ENCODE measurements around the gene LEFTY1. TPM values are rescaled to one million over a fixed set of nuclear protein-coding genes. Genes with fewer than 3 reads are reported as not detected.

LEFTY1 gene
- total and polyA plus RNA-seq, 2 of the 13 experiments (the other 11 are each of a cell fraction or from before 2014, with no cell fraction given): 0.29 to 0.79 TPM

DNA sequence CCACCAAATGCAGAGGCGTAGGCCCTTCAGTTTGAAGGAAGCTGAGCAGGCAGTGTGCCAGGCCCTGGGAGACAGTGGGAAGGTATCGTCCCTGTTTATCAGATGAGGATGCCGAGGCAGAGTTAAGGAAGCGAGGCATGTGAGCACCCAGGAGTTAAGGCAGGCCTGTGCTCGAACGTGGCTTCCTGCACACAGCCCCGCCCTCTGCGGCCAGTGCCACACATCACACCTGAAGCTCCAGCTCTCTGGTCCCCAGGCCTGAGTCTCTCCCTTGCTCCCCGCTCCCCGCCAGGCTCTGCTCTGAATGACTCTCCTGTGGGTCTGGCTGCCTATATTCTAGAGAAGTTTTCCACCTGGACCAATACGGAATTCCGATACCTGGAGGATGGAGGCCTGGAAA lies 46.9 kb downstream of the LEFTY1 start (continued):
- TF ChIP-seq, protein P1, sequence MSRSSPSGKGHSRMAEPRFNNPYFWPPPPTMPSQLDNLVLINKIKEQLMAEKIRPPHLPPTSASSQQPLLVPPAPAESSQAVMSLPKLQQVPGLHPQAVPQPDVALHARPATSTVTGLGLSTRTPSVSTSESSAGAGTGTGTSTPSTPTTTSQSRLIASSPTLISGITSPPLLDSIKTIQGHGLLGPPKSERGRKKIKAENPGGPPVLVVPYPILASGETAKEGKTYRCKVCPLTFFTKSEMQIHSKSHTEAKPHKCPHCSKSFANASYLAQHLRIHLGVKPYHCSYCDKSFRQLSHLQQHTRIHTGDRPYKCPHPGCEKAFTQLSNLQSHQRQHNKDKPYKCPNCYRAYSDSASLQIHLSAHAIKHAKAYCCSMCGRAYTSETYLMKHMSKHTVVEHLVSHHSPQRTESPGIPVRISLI (CRISPR knock-in tag; IDR thresholded peaks at IDR 0.05; ENCODE audit: borderline replicate concordance): no peak
- TF ChIP-seq AGO2 (optimal IDR thresholded peaks at IDR 0.05; ENCODE audit: low read depth, low read length): peak; percentile 75
- TF ChIP-seq, protein P2, sequence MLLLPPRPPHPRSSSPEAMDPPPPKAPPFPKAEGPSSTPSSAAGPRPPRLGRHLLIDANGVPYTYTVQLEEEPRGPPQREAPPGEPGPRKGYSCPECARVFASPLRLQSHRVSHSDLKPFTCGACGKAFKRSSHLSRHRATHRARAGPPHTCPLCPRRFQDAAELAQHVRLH (CRISPR knock-in tag; IDR thresholded peaks at IDR 0.05; ENCODE audit: borderline replicate concordance, low read depth): no peak
- no peak for TF ChIP-seq ZNF256 (CRISPR knock-in tag; conservative IDR thresholded peaks at IDR 0.05)
- TF ChIP-seq MIER2 (CRISPR knock-in tag; IDR thresholded peaks at IDR 0.05): no peak
- no peak for TF ChIP-seq KAT7 (CRISPR knock-in tag; IDR thresholded peaks at IDR 0.05; ENCODE audit: borderline replicate concordance)
- no peak for TF ChIP-seq HOXA3 (CRISPR knock-in tag; IDR thresholded peaks at IDR 0.05)
- TF ChIP-seq SSRP1 (CRISPR knock-in tag; IDR thresholded peaks at IDR 0.05): no peak
- no peak for TF ChIP-seq ZNF629 (CRISPR knock-in tag; conservative IDR thresholded peaks at IDR 0.05)
- TF ChIP-seq KDM2A (CRISPR knock-in tag; IDR thresholded peaks at IDR 0.05; ENCODE audit: borderline replicate concordance, low read depth): no peak
- no peak for TF ChIP-seq SOX13 (IDR thresholded peaks at IDR 0.05)
- TF ChIP-seq SOX13 (CRISPR knock-in tag; conservative IDR thresholded peaks at IDR 0.05 in 1 of 2, IDR thresholded peaks at IDR 0.05 in 1 of 2): no peak
- TF ChIP-seq, protein P3, sequence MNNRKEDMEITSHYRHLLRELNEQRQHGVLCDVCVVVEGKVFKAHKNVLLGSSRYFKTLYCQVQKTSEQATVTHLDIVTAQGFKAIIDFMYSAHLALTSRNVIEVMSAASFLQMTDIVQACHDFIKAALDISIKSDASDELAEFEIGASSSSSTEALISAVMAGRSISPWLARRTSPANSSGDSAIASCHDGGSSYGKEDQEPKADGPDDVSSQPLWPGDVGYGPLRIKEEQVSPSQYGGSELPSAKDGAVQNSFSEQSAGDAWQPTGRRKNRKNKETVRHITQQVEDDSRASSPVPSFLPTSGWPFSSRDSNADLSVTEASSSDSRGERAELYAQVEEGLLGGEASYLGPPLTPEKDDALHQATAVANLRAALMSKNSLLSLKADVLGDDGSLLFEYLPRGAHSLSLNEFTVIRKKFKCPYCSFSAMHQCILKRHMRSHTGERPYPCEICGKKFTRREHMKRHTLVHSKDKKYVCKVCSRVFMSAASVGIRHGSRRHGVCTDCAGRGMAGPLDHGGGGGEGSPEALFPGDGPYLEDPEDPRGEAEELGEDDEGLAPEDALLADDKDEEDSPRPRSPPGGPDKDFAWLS (CRISPR knock-in tag; IDR thresholded peaks at IDR 0.05; ENCODE audit: borderline replicate concordance): no peak
- TF ChIP-seq, protein P4, sequence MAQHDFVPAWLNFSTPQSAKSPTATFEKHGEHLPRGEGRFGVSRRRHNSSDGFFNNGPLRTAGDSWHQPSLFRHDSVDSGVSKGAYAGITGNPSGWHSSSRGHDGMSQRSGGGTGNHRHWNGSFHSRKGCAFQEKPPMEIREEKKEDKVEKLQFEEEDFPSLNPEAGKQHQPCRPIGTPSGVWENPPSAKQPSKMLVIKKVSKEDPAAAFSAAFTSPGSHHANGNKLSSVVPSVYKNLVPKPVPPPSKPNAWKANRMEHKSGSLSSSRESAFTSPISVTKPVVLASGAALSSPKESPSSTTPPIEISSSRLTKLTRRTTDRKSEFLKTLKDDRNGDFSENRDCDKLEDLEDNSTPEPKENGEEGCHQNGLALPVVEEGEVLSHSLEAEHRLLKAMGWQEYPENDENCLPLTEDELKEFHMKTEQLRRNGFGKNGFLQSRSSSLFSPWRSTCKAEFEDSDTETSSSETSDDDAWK (CRISPR knock-in tag; IDR thresholded peaks at IDR 0.05): no peak
- TF ChIP-seq, protein P5, sequence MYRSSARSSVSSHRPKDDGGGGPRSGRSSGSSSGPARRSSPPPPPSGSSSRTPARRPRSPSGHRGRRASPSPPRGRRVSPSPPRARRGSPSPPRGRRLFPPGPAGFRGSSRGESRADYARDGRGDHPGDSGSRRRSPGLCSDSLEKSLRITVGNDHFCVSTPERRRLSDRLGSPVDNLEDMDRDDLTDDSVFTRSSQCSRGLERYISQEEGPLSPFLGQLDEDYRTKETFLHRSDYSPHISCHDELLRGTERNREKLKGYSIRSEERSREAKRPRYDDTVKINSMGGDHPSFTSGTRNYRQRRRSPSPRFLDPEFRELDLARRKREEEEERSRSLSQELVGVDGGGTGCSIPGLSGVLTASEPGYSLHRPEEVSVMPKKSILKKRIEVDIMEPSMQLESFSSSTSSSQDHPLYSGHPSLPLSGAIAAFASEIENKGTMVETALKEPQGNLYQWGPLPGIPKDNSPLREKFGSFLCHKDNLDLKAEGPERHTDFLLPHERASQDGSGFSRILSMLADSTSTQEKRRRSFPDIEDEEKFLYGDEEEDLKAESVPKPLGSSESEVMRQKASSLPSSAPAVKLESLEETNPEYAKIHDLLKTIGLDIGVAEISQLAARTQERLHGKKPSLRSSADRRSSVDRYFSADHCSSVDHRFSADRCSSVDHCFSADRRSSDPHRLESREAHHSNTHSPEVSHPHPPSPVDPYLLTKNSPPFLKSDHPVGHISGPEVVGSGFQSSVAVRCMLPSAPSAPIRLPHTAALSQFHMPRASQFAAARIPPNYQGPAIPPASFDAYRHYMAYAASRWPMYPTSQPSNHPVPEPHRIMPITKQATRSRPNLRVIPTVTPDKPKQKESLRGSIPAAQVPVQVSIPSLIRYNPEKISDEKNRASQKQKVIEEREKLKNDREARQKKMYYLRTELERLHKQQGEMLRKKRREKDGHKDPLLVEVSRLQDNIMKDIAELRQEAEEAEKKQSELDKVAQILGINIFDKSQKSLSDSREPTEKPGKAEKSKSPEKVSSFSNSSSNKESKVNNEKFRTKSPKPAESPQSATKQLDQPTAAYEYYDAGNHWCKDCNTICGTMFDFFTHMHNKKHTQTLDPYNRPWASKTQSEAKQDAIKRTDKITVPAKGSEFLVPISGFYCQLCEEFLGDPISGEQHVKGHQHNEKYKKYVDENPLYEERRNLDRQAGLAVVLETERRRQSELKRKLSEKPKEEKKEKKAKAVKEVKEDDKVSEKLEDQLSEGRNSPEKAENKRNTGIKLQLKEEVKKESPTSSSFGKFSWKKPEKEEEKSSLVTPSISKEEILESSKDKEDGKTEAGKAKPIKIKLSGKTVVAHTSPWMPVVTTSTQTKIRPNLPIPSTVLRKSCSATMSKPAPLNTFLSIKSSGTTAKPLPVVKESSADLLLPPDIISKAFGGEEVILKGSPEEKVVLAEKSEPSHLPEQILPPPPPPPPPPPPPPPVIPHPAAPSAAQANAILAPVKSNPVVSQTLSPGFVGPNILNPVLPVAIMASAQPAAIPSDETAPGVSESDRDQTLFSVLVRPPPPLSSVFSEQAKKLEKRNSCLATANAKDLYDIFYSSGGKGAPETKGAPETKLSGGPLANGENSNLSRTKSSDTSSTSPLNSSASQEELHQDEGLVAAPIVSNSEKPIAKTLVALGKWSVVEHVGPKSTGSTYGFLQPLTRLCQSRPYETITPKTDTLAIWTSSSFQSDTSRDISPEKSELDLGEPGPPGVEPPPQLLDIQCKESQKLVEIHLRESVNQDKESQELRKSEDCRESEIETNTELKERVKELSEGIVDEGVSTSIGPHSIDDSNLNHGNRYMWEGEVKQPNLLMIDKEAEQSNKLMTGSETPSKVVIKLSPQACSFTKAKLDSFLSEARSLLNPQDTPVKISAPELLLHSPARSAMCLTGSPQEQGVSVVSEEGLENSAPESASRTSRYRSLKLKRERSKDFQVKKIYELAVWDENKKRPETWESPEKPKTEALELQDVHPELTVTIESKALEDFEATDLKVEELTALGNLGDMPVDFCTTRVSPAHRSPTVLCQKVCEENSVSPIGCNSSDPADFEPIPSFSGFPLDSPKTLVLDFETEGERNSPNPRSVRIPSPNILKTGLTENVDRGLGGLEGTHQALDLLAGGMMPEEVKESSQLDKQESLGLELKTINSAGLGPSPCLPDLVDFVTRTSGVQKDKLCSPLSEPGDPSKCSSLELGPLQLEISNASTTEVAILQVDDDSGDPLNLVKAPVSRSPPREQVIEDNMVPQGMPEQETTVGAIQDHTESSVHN (CRISPR knock-in tag; IDR thresholded peaks at IDR 0.05): no peak
- no peak for TF ChIP-seq ZNF296 (CRISPR knock-in tag; conservative IDR thresholded peaks at IDR 0.05)
- TF ChIP-seq ZBTB7A (CRISPR knock-in tag; IDR thresholded peaks at IDR 0.05): no peak
- no peak for TF ChIP-seq NFKB2 (CRISPR knock-in tag; IDR thresholded peaks at IDR 0.05; ENCODE audit: borderline replicate concordance)
- TF ChIP-seq MED8 (CRISPR knock-in tag; IDR thresholded peaks at IDR 0.05; ENCODE audit: insufficient replicate concordance): no peak
